Lower lobe of right lung (tissue), 2 donors: ENCODE results near the gene LRP6. TPM values are rescaled to one million over a fixed set of nuclear protein-coding genes. Genes with fewer than 3 reads are reported as not detected.

Experiments used
- ATAC-seq, 2 donors: fragments of 200-7000 bp; cut with Tn5 transposase; one replicate each; pipeline ENCODE4 v1.9.1; 2020 to 2022; ENCODE audit warnings: mild to moderate bottlenecking in 2 of 2, moderate library complexity in 2 of 2
- DNase-seq: peaks from one replicate; pipeline ENCODE4 v3.0.0-alpha.2; 2020
- H3K27ac ChIP-seq: fragments of 200-600 bp; one replicate; pipeline ENCODE4 v1.8.0; 2022
- H3K27me3 ChIP-seq: fragments of 200-600 bp; one replicate; pipeline ENCODE4 v1.8.0; 2022; ENCODE audit warnings: low read depth
- H3K36me3 ChIP-seq: fragments of 200-600 bp; one replicate; pipeline ENCODE4 v1.8.0; 2022; ENCODE audit warnings: mild to moderate bottlenecking
- H3K4me1 ChIP-seq: fragments of 200-600 bp; one replicate; pipeline ENCODE4 v1.8.0; 2022
- H3K4me3 ChIP-seq: fragments of 200-600 bp; one replicate; pipeline ENCODE4 v1.8.0; 2022; ENCODE audit warnings: mild to moderate bottlenecking
- H3K9me3 ChIP-seq: fragments of 200-600 bp; one replicate; pipeline ENCODE4 v1.8.0; 2022
- intact Hi-C: fragments of 100-400 bp; cut with DNase I; formaldehyde crosslinking; loops from one replicate; pipeline ENCODE4 v1.11.0; 2022
- total RNA-seq: library from RNA; stranded (reverse); fragmentation: NEBNext Ultra II Directional; extraction: Animal tissue kit (Norgen Biotek cat#: 25700); gene quantifications from one replicate; pipeline ENCODE4 v1.2.1, GENCODE V29; 2021
- TF ChIP-seq, protein P1 (sequence below): fragments of 200-600 bp; IDR thresholded peaks from one replicate; pipeline ENCODE4 v1.8.0; 2022; ENCODE audit warnings: antibody characterized with exemption, mild to moderate bottlenecking
- donor health status: DM: no; HTN: yes; CAD: no; lungs with severe emphysema.

The LRP6 gene
- total RNA-seq, 1 donor from 2014 or later: 47.4 TPM

DNA sequence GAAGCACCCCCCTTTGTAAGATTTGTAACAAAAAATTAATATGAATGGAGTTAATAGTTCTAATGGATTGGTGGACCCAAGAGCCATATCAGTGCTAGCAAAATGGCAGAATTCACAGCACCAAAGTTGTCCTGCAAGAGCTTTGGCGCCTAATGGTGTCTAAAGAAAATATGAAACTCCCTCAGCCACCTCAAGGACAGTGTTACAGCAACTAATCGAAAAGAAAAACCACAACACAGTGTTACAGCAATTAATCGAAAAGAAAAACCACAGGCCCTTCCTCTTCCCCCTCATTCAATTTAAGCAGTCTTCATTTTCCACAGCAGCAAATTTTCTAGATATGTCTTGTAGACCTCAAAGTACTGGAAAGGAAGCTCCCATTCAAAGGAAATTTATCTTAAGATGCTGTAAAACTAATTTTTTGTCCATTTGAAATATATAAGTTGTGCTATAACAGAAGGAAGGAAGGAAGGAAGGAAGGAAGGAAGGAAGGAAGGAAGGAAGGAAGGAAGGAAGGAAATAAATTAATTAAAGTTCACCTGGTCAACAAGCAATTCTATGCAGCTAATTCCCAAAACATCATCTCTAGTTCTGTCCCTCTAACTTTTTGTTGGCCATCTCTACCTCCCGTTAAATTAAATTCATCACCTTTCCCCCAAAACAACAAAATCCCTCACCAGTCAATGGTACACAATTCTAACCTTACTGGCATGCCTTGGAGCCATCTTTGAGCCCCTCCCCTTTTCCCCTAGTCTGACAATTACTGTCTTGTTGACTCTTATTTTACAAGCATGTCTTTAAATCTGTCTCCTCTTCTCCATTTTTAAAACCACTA, 17.4 kb downstream of the LRP6 start:
- ATAC-seq (no peak), DNase-seq (no peak)
- TF ChIP-seq, protein P1, sequence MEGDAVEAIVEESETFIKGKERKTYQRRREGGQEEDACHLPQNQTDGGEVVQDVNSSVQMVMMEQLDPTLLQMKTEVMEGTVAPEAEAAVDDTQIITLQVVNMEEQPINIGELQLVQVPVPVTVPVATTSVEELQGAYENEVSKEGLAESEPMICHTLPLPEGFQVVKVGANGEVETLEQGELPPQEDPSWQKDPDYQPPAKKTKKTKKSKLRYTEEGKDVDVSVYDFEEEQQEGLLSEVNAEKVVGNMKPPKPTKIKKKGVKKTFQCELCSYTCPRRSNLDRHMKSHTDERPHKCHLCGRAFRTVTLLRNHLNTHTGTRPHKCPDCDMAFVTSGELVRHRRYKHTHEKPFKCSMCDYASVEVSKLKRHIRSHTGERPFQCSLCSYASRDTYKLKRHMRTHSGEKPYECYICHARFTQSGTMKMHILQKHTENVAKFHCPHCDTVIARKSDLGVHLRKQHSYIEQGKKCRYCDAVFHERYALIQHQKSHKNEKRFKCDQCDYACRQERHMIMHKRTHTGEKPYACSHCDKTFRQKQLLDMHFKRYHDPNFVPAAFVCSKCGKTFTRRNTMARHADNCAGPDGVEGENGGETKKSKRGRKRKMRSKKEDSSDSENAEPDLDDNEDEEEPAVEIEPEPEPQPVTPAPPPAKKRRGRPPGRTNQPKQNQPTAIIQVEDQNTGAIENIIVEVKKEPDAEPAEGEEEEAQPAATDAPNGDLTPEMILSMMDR: no peak
- intact Hi-C loops: no loop called here
- H3K27me3 ChIP-seq: no peaks in the 10 kb centered on the region
- H3K9me3 ChIP-seq: no peaks in the 10 kb centered on the region
- no peak overlapping the region for H3K4me3 ChIP-seq
- no peak overlapping the region for H3K27ac ChIP-seq
- H3K4me1 ChIP-seq: peaks cover 4% of the 10 kb centered on the region
- no peaks in the 10 kb centered on the region for H3K36me3 ChIP-seq

DNA sequence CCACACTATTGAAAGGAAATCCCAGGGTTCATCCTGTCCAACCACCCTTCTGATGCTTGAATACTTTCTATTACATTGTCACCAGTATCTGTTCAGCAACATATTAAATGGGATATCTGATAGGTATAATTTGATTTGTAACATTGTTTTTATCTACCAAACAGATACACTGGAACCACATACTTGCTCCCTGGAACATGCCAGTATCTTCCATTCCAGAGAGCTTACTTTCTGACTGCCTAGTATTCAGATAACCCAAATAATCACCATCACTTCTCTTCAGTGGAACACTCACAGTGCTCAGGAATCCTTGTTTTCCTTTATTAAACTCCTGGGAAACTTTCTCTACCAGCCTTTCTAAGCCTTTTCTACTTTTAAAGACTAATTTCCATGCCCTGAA, 19.3 kb downstream of the LRP6 start:
- H3K4me3 ChIP-seq: no peak overlapping the region
- H3K27me3 ChIP-seq: no peaks in the 10 kb centered on the region
- TF ChIP-seq, protein P1: no peak
- H3K4me1 ChIP-seq: no peaks in the 10 kb centered on the region
- intact Hi-C loops: no loop called here
- H3K36me3 ChIP-seq: peaks cover 9% of the 10 kb centered on the region
- DNase-seq (no peak), ATAC-seq (no peak)
- no peak overlapping the region for H3K27ac ChIP-seq
- no peaks in the 10 kb centered on the region for H3K9me3 ChIP-seq

GRCh38 chr12:12244341-12244740, 22.5 kb downstream of the LRP6 start:
- peaks cover 9% of the 10 kb centered on the region for H3K36me3 ChIP-seq
- TF ChIP-seq, protein P1: no peak
- no peak overlapping the region for H3K27ac ChIP-seq
- DNase-seq (no peak), ATAC-seq (no peak)
- H3K4me3 ChIP-seq: no peak overlapping the region
- no peaks in the 10 kb centered on the region for H3K9me3 ChIP-seq
- intact Hi-C loops: no loop called here
- H3K27me3 ChIP-seq: no peaks in the 10 kb centered on the region
- H3K4me1 ChIP-seq: no peaks in the 10 kb centered on the region

- no peaks in the 10 kb centered on the region for H3K9me3 ChIP-seq
- H3K27ac ChIP-seq: no peak overlapping the region
- intact Hi-C loops: no loop called here
- no peaks in the 10 kb centered on the region for H3K4me1 ChIP-seq
- DNase-seq (no peak), ATAC-seq (no peak)
- no peaks in the 10 kb centered on the region for H3K27me3 ChIP-seq
- peaks cover 9% of the 10 kb centered on the region for H3K36me3 ChIP-seq
- TF ChIP-seq, protein P1: no peak
- no peak overlapping the region for H3K4me3 ChIP-seq
Observed at GRCh38 chr12:12240662-12241340, 26.0 kb downstream of the LRP6 start.

DNA sequence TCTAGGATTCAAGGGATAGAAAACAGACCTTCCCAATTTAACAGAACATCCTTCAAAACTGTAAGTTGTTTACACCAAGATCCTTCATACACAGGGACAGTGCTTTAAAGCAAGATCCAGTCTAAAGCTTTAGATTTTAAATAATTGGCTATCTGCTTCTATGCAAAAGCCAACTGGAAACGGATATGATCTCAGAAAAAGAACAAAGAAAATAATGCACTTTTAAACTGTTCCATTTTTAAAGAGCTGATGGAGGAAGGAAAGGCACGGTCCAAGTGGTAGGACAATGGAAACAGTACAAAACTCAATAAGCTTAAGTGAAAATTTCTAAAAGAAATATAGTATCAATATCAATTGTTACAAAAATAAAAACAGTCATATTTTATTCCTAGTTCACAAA, 27.7 kb downstream of the LRP6 start:
- H3K27me3 ChIP-seq: no peaks in the 10 kb centered on the region
- H3K36me3 ChIP-seq: peaks cover 8% of the 10 kb centered on the region
- no peaks in the 10 kb centered on the region for H3K9me3 ChIP-seq
- no peak for ATAC-seq
- intact Hi-C loops: no loop called here
- TF ChIP-seq, protein P1: no peak
- no peak overlapping the region for H3K4me3 ChIP-seq
- no peak for DNase-seq
- no peaks in the 10 kb centered on the region for H3K4me1 ChIP-seq
- no peak overlapping the region for H3K27ac ChIP-seq
